Gastrocnemius medialis (tissue), 4 donors: ENCODE measurements around the gene FBXO33. TPM values are rescaled to one million over a fixed set of nuclear protein-coding genes. Genes with fewer than 3 reads are reported as not detected.

Source experiments
- ATAC-seq, 2 donors: fragments of 150-250 bp; one replicate each; pipeline ENCODE4 v1.9.1; 2016
- DNase-seq, 2 donors: peaks; one replicate each; pipeline ENCODE4 v3.0.0-alpha.2; 2019
- H3K27ac ChIP-seq, 4 donors: fragments of 200-600 bp; sonication (generic); 1 replicate in 1 of 4; 2 replicates in 3 of 4; pipeline ENCODE4 v1.5.1; 2016 to 2018; ENCODE audit warnings: mild to moderate bottlenecking in 2 of 4, moderate library complexity in 1 of 4
- H3K27me3 ChIP-seq, 3 donors: fragments of 200-600 bp; sonication (generic) in 2 of 3; 1 replicate in 1 of 3; 2 replicates in 2 of 3; pipeline versions ENCODE4 v1.5.1 to v1.6.0; 2016 to 2019; ENCODE audit warnings: mild to moderate bottlenecking in 1 of 3, moderate library complexity in 1 of 3
- H3K36me3 ChIP-seq, 2 donors: fragments of 200-600 bp; sonication (generic) in 1 of 2; one replicate each; pipeline ENCODE4 v1.5.1; 2017 to 2018
- H3K4me1 ChIP-seq, 2 donors: fragments of 200-600 bp; sonication (generic) in 1 of 2; one replicate each; pipeline ENCODE4 v1.5.1; 2016 to 2017; ENCODE audit warnings: mild to moderate bottlenecking in 2 of 2
- H3K4me3 ChIP-seq, 4 donors: fragments of 200-600 bp; sonication (generic) in 3 of 4; 1 replicate in 1 of 4; 2 replicates in 3 of 4; pipeline ENCODE4 v1.5.1; 2016 to 2019; ENCODE audit warnings: mild to moderate bottlenecking in 2 of 4
- H3K9me3 ChIP-seq, 3 donors: fragments of 200-600 bp; sonication (generic) in 2 of 3; 1 replicate in 1 of 3; 2 replicates in 2 of 3; pipeline ENCODE4 v1.5.1; 2016 to 2019
- POLR2A ChIP-seq, 2 donors: fragments of 450-650 bp; IDR thresholded peaks; one replicate each; pipeline ENCODE4 v1.6.1; 2017; ENCODE audit warnings: antibody characterized with exemption in 2 of 2, mild to moderate bottlenecking in 2 of 2, moderate library complexity in 2 of 2
- in situ Hi-C, 4 donors: fragments of 200-750 bp; cut with MboI; loops; one replicate each; pipeline versions ENCODE4 v1.15.0 to v1.8.0; 2017; ENCODE audit warnings: low sequenced_read_pairs in 4 of 4
- intact Hi-C: fragments of 100-400 bp; cut with DNase I; formaldehyde crosslinking; loops from one replicate; pipeline ENCODE4 v1.15.1; 2023; ENCODE audit warnings: low total_unique reads
- total RNA-seq, 4 donors: library from RNA; depleted of rRNA; stranded (reverse); fragments of >200 nt; gene quantifications; one replicate each; pipeline versions ENCODE4 v1.1.0 to v1.2.3, GENCODE V29; 2016
- TF ChIP-seq, protein P1 (sequence below), 5 experiments: fragments of 450-650 bp in 3 of 5; fragments of 200-600 bp in 2 of 5; sonication (generic) in 2 of 5; IDR thresholded peaks in 4 of 5; conservative IDR thresholded peaks in 1 of 5; 1 replicate in 4 of 5; 2 replicates in 1 of 5; pipeline ENCODE4 v1.5.1; 2016 to 2019; ENCODE audit warnings: antibody characterized with exemption in 5 of 5, mild to moderate bottlenecking in 3 of 5, moderate library complexity in 3 of 5

Gene FBXO33
- total RNA-seq, 4 donors from 2014 or later = 5.3 to 8.0 (median 5.9) TPM

DNA sequence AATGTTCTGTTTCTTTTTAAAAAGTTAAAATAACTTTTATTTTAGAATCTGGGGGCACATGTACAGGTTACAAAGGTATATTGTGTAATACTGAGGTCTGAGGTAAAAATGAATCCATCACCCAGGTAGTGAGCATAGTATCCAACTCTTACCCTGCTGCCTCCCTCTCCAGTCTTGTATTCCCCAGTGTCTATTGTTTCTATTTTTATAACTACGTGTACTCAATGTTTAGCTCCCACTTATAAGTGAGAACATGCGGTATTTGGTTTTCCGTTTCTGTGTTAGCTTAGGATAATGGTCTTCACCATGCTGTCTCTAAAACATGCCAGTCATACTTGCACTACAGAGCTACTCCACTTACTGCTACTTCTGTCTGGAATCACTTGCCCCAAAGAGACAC is 8.4 kb downstream of the FBXO33 start:
- Histone ChIP-seq H3K4me3 (no peak overlapping the region), H3K27ac (no peak overlapping the region), H3K36me3 (no peaks in the 10 kb centered on the region), H3K9me3 (no peaks in the 10 kb centered on the region), H3K27me3 (no peaks in the 10 kb centered on the region), H3K4me1 (peaks cover 19 to 20% of the 10 kb centered on the region in 2 donors)
- TF ChIP-seq POLR2A (IDR thresholded peaks at IDR 0.05) = no peak
- TF ChIP-seq, protein P1, sequence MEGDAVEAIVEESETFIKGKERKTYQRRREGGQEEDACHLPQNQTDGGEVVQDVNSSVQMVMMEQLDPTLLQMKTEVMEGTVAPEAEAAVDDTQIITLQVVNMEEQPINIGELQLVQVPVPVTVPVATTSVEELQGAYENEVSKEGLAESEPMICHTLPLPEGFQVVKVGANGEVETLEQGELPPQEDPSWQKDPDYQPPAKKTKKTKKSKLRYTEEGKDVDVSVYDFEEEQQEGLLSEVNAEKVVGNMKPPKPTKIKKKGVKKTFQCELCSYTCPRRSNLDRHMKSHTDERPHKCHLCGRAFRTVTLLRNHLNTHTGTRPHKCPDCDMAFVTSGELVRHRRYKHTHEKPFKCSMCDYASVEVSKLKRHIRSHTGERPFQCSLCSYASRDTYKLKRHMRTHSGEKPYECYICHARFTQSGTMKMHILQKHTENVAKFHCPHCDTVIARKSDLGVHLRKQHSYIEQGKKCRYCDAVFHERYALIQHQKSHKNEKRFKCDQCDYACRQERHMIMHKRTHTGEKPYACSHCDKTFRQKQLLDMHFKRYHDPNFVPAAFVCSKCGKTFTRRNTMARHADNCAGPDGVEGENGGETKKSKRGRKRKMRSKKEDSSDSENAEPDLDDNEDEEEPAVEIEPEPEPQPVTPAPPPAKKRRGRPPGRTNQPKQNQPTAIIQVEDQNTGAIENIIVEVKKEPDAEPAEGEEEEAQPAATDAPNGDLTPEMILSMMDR (IDR thresholded peaks at IDR 0.05 in 4 of 5, conservative IDR thresholded peaks at IDR 0.05 in 1 of 5) = no peak
- intact Hi-C loops (no loop called here), in situ Hi-C loops (loop anchor here in 1 of 4 donors (10.0 kb wide), 1 partner anchor 249 kb away; the partner anchor contains the start of genes PNN and TRAPPC6B)
- no peak for ATAC-seq
- no peak for DNase-seq

DNA sequence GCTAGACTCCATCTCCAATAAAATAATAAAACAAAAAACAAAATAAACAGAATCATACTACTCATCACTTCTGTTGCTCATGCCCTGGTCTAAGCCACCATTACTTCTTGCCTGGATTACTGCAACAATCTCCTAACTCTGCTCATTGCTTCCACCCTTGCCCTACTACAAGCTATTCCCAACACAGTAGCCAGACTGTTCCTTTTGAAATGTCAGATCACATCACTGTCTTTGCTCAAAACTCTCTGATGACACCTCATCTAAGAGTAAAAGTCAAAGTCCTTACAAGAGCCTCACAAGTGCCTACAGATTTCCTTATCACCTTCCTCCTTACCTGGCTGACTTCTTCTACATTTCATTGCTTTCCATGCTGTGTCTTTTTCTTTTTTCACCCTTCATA is 10.0 kb downstream of the FBXO33 start:
- intact Hi-C loops (no loop called here), in situ Hi-C loops (loop anchor here in 1 of 4 donors (10.0 kb wide), 1 partner anchor 247 kb away; the partner anchor contains the start of genes PNN and TRAPPC6B)
- Histone ChIP-seq H3K36me3 (no peaks in the 10 kb centered on the region), H3K9me3 (no peaks in the 10 kb centered on the region), H3K27me3 (no peaks in the 10 kb centered on the region), H3K27ac (no peak overlapping the region), H3K4me3 (no peak overlapping the region), H3K4me1 (peaks cover 12 to 15% of the 10 kb centered on the region in 2 donors)
- TF ChIP-seq POLR2A (IDR thresholded peaks at IDR 0.05) = no peak
- TF ChIP-seq, protein P1 (IDR thresholded peaks at IDR 0.05 in 4 of 5, conservative IDR thresholded peaks at IDR 0.05 in 1 of 5) = no peak
- DNase-seq (no peak), ATAC-seq (no peak)

DNA sequence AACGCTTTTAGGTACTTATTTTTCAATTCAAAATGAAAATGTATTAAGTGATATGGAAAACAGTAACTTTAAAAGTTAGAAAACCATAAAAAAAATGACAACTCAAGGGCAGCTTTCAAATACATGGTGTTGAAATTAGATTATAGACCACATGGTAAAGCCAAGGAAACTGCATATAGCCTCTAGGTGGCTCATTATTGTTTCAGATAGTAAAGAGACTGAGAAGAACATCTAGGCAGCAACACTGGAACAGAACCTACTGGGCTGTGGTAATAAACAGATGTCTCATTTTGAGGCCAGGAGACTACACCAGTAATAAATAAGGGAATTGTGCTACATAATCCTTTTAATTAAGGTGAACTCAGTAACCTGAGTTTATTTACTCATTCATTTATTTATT is 13.0 kb downstream of the FBXO33 start:
- intact Hi-C loops (no loop called here), in situ Hi-C loops (no loop called here)
- TF ChIP-seq, protein P1 (IDR thresholded peaks at IDR 0.05 in 4 of 5, conservative IDR thresholded peaks at IDR 0.05 in 1 of 5) = no peak
- no peak for TF ChIP-seq POLR2A (IDR thresholded peaks at IDR 0.05)
- ATAC-seq (no peak), DNase-seq (no peak)
- H3K4me3 ChIP-seq = no peak overlapping the region
- H3K9me3 ChIP-seq = peaks cover 0 to 4% (median 0%) of the 10 kb centered on the region in 3 donors
- no peaks in the 10 kb centered on the region for H3K36me3 ChIP-seq
- peaks cover 0 to 5% of the 10 kb centered on the region in 2 donors for H3K4me1 ChIP-seq
- no peaks in the 10 kb centered on the region for H3K27me3 ChIP-seq
- H3K27ac ChIP-seq = no peak overlapping the region

DNA sequence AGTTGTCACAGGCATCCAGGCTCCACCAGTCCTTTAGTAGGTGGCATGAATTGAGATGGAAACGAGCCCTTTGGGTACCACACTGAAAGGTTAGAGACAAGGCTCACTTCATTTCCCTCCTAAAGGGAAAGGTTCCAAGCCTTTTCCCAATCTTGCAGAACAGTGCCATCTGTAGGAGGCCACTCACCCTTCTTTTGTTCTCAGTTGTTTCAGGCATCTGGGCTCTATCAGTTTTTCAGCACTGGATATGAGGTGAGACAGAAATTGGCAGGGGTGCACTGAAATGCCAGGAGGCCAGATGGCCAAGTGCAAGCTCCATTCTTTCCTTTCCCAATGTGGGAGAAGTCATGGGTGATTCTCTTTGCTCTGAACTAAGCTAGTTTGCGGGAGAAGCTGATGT is 15.2 kb downstream of the FBXO33 start:
- in situ Hi-C loops (no loop called here), intact Hi-C loops (no loop called here)
- ATAC-seq (no peak), DNase-seq (no peak)
- H3K4me1 ChIP-seq = no peaks in the 10 kb centered on the region
- H3K9me3 ChIP-seq = peaks cover 0 to 4% (median 0%) of the 10 kb centered on the region in 3 donors
- TF ChIP-seq, protein P1 (IDR thresholded peaks at IDR 0.05 in 4 of 5, conservative IDR thresholded peaks at IDR 0.05 in 1 of 5) = no peak
- TF ChIP-seq POLR2A (IDR thresholded peaks at IDR 0.05) = no peak
- H3K27me3 ChIP-seq = no peaks in the 10 kb centered on the region
- no peak overlapping the region for H3K27ac ChIP-seq
- H3K4me3 ChIP-seq = no peak overlapping the region
- no peaks in the 10 kb centered on the region for H3K36me3 ChIP-seq

DNA sequence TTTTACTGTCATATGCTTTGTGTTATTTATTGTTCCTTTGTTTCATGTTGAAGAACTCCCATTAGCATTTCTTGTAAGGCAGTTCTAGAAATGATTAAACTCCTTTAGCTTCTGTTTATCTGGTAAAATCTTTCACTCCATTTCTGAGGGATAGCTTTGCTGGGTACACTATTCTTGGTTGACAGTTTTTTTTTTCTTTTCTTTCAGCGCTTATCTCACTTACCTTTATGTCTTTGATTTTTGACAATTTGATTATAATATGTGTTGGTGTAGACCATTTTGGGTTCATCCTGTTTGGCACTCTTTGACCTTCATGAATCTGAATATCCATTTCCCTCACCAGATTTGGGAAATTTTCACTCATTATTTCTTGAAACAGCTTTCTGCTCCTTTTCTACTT is 16.2 kb downstream of the FBXO33 start:
- no peaks in the 10 kb centered on the region for H3K4me1 ChIP-seq
- H3K4me3 ChIP-seq = no peak overlapping the region
- DNase-seq (no peak), ATAC-seq (no peak)
- in situ Hi-C loops = no loop called here
- no peaks in the 10 kb centered on the region for H3K36me3 ChIP-seq
- no peaks in the 10 kb centered on the region for H3K27me3 ChIP-seq
- no peak for TF ChIP-seq POLR2A (IDR thresholded peaks at IDR 0.05)
- TF ChIP-seq, protein P1 (IDR thresholded peaks at IDR 0.05 in 4 of 5, conservative IDR thresholded peaks at IDR 0.05 in 1 of 5) = no peak
- no peak overlapping the region for H3K27ac ChIP-seq
- intact Hi-C loops = no loop called here
- peaks cover 0 to 4% (median 0%) of the 10 kb centered on the region in 3 donors for H3K9me3 ChIP-seq
